ENCODE results near the gene CYP27B1.
A peak's percentile ranks its signal among the peaks of the same experiment; 100 is the strongest.

Gene CYP27B1, protein sequence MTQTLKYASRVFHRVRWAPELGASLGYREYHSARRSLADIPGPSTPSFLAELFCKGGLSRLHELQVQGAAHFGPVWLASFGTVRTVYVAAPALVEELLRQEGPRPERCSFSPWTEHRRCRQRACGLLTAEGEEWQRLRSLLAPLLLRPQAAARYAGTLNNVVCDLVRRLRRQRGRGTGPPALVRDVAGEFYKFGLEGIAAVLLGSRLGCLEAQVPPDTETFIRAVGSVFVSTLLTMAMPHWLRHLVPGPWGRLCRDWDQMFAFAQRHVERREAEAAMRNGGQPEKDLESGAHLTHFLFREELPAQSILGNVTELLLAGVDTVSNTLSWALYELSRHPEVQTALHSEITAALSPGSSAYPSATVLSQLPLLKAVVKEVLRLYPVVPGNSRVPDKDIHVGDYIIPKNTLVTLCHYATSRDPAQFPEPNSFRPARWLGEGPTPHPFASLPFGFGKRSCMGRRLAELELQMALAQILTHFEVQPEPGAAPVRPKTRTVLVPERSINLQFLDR

DNA sequence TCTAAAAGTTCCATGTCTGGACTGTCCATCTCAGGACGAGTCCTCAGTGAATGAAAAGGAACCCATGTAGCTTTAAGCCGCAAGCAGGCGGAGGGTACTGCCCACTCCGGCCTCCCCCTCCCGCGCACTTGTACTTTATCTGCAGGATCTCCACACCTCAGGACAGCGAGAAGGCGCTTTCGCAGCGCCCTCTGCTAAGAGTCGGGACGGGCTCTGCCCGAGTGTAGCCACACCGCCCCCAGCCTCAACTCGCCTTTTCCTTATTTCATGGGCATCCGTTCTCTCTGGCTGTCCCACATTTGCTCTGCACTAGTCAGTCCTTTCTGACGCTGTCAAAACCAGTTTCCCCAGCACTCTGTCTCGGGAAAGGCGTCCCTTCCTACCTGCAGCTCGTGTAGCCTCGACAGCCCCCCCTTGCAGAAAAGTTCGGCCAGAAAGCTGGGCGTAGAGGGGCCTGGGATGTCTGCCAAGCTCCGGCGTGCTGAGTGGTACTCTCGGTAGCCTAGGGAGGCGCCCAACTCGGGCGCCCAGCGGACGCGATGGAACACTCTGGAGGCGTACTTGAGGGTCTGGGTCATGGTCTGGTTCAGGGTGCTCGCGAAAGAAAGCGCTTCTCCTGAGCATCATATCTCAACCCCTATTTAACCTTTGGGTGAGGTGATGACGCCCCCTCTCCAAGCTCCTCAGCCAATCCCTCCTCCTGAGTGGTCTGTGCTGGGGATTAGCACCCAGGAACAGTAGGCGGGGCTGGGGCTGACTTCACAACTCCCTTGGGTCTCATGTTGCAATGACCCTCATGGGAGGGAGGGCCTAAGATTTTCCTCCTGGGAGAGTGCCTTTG lies at the start of gene CYP27B1:
TSS of gene CYP27B1 (minus strand) at position 615 of the 841 bp plus-strand sequence. CDS start at position 578, 37 bp downstream.
- peak; percentile 13 for DNase-seq

DNA sequence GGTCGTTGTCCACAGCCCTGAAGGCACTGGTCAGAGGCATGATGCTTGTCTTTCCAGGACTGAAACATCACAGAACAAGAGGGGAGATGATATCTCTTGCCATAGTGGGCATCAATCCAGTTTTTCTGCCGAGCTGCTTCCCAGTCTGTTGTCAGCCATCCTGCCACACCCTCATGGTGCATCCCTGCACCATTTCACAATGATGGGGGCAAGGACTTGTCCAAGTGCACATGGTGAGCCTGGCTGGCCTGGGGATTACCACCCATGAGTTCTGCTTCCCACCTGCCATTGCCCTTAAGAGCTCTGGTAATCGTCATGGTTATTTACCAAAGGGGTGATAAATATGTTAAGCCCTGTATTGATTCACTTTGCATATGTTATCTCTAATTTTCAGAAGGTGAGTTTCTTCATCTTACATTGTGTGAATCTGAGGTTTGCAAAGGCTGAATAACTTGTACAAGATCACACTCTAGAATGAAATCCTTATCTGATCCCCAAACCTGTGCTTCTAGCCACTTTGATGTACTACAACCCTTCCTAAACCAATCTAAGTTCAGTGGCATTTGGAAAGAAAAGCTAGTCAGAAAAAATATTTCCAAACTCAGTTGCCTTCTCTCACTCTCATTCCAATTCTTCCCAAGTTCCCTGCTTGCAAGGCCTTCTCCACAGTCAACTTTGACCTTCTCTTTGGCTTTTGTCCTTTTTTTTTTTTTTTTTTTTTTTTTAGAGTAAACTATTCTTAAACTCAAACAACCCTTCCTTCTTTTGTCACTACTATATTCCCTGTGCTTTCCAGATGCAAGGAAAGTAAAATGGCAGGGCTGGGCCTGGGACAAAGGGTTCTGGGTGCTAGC lies 49.4 kb upstream of the CYP27B1 start:
- no peak for DNase-seq

GRCh38 chr12:57815177-57816000 lies 48.5 kb upstream of the CYP27B1 start:
- DNase-seq, result no peak

DNA sequence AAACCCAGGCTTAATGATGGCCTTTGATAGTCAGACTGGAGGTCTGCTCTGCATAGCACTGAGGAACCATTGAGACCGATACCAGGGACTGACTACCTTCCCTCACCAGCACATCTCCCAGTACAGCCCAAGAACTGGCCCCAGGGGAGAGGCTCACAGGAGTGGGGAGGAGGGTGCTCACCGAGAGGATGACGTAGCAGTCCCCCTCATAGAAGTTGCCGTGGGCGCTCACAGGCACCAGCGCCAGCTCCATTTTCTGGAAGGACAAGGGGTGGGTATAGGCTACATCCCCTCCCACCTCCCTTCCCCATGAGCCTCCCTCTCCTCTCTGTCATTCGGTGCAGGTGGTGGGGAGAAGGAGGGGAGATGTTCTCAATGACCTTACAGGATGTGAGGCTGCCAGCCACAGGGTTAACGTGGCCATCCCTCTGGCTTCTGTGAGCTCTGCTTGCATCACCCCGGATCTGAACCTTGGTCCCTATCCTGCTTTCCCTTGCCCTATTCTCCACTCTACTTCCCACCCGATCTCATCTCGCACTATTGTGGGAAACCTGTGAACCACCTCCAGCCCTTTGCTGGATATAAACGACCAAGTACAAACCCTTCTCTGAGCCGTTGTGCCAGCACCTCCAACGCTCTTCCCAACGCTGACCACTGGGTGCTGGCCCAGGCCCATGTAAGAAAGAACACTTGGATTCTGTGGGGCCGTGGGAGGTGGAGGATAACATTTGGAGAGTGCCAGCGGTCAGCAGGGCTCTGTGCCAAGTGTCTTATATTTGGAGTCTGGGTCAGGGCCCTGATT lies 47.3 kb upstream of the CYP27B1 start:
- no peak for DNase-seq

DNA sequence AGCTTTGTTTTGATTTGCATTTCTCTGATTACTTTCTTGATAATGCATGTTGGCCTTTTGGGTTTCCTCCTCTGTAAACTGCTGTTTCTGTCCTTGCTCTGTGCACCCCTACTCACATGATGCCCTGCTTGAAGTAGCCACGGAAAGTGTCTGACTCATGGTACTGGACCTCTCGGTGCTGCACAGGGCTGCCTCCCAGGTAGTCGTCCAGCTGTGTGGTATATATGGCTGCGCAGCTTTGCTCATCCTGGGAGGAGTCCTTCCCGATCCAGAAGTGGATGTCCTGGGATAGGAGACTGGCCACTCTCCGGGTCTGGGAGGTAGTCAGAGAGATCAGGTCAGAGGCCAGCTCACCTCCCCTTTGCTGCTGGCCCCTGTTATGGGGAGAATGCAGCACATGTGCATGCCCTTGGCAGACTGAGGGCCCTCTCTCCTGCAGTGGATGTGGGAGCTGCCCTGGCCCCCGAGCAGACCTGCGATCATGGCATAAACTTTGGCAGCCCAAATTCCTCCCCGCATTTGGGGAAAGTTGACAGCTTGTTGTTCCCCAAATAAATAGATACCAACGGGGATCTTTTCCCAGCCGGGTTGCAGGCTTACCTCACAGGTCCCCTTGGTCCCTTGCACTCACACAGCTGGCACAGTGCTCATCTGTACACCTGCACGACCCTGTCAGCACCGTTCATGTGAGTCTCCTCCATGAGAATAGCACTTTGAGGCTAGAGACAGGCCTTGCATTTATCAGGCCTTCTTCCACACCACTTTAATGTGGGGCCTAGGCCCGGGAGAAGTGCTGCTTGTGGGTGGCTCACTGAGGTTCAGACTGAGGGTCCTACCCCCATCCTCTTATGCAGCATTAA lies 46.5 kb upstream of the CYP27B1 start:
- DNase-seq, result no peak

DNA sequence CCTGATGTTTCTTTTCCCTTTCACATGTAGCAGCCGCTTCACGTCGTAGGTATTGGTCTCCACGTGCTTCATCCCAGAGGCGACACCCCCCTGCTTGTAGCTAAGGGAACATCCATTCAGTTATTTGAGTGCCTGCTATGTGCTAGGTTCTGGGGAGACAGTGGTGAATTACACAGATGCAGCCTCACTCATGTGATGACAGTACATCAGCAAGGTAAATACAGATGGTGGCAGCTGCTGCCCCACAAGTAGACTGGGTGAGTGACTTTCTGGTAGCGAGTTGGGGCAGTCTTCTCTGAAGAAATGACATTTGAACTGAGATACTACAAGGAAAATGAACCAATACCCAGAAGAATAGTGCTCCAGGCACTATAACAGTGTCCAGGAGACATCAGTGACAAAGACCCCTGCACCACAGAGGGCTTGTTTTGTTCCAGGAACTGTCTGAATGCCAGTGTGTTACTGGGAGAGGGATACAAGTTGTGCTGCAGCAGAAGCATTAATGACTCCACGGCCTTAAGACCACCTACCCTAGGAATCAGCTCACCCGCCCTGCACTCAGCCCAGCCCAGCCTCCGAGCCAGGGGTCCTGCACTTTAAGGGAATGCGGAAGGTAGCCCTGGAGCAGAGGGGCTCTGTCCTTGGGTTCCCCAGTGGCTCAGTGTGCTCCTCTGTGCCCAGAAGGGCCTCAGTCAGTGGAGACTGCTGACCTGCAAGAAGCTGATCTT lies 44.3 kb upstream of the CYP27B1 start:
- no peak for DNase-seq

GRCh38 chr12:57810450-57810849 lies 43.6 kb upstream of the CYP27B1 start:
- no peak for DNase-seq

DNA sequence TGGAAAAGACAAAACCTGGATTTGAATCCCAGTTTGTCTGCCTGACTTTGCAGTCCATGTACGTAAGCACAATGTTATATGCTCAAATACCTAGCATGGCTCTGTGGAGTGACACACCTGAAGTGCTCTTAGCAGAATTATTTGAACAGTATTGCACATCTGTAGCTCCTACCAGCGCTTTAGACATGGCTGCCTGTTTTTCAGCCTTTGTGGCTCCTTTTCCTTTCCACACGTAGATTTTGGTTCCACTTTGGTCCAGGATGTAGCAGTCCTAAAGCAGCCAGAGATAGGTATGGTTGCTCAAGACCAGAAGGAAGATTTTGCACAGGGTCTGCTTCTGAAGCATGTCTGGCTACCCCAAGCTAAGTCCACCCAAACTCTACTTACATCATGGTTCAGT lies 42.5 kb upstream of the CYP27B1 start:
- DNase-seq, result no peak

- no peak for DNase-seq
These were observed 41.5 kb upstream of the CYP27B1 start for GRCh38 chr12:57808351-57808750.

DNA sequence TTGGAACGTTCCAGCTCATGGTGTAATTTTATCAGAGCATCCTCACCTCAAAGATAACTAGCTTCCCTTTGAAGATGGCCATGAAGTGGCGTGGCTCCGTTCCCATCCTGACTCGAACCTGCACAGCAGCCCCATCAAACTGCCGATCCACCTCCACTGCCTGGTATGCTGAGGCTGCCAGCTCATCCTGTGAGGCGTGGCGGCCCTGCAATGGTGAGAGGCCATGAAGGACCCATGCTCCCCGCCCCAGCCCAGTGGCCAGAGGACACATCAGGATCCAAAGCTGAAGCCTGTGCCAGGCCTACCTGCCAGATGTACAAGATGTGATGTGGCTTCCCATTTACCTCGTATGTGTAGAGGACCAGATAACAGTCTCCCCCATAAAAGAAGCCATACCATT lies 40.4 kb upstream of the CYP27B1 start:
- DNase-seq, result no peak

GRCh38 chr12:57806677-57807076 lies 39.8 kb upstream of the CYP27B1 start:
- DNase-seq, result no peak

- no peak for DNase-seq
These were observed 36.5 kb upstream of the CYP27B1 start for GRCh38 chr12:57803319-57803893.

DNA sequence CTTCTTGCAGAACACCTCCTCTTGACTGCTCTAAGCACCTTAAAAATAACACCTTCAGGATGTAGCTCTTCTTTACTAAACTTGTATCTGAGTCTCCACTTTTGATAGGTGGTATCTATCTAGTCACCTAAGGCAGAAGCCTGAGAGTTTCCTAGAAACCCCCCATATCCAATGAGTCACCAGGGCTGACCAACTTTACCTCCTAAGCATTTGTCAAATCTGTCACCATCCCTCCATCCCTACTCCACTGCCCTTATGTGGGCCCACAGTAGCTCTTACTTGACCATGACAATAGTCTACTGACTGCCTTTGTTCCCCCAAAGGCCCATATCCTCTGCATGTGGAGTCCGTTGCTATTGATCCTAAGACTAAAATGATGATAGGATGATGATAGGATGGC lies 35.7 kb upstream of the CYP27B1 start:
- no peak for DNase-seq

DNA sequence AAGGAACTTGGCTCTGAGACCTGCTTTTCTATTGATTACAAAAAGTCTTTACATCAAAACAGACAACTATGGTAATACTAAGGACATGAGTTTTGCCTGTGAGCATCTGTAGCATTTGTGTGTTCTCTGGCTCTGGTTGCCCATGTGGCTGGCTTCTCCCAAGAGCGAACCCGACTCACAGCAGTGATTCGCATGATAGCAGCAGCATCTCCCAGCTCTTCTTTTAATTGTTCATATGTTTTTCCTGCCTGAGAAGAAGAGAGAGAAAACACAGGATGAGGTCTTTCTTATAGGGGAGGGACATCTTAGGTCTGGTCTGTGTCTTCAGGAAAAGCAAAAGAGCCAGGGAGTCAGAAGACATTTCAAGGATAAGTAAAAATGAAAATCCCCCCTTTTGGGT lies 34.1 kb upstream of the CYP27B1 start:
- no peak for DNase-seq

DNA sequence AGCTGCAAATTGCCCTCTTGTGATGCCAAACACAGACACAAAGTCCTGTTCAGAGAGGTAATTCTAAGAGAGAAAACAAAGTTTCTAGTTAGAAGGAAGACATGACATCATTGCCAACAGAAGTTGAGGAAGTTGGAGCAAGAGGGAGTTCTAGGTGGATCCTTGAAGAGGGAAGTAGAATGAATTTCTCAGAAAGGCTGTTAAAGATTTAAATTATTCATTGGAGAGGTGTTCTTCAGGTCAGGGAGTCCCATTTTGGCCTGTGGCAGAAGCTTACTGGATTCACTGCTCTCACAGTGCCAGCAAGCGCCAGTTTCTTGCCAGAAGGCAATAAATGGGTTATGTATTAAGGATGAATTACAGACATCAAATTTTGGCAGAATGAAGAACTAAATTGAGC lies 31.1 kb upstream of the CYP27B1 start:
- DNase-seq, result no peak

DNA sequence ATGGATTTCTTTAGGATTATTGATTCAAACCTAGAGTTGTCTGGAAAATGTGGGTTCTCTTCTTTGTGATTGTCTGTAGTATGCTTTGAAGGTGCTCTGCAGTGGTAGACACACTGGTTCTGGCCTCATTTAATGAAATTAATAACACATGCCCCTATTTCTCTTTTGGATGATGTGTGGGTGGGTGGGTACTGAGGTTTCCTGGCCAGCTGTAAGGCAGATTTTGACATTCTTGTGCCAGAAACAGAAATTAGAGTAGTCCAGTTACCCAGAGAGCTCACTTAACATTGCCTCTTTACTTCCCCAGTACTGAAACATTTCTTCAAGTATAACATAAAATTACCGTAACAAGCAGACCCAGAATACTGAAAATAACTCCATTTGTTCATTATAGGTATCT lies 30.1 kb upstream of the CYP27B1 start:
- no peak for DNase-seq

DNA sequence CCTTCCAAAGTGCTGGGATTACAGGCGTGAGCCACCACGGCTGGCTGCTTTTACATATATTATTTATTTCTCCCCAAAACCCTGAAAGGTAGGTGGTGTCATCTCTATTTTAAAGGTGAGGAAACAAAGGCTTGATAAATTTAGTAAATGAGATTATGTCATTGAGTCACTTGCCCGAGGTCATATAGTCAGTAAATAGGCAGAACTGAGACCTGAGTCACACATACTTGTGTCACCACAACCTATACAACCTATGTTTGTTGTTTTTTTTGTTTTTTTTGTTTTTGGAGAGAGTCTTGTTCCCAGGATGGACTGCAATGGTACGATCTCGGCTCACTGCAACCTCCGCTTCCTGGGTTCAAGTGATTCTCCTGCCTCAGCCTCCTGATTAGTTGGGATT lies 28.5 kb upstream of the CYP27B1 start:
- DNase-seq, result no peak

DNA sequence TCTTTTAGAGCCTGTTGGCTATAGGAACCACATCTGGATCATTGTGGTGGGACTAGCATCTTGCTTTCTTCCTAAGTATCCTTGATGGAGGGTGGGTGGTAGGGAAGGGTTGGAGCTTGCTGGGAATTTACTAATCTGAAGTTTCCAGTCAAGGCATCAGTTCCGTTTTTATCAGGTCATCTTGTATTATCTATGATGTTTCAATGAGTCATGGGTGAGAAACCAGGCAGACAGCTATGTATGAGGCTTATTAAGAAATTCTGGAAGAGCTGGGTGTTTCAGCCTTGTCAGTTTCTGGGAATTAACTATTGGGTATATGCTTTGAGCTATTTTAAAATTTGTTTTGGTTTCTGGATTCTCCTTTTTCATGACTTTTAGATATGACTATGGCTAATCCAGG lies 27.0 kb upstream of the CYP27B1 start:
- no peak for DNase-seq

DNA sequence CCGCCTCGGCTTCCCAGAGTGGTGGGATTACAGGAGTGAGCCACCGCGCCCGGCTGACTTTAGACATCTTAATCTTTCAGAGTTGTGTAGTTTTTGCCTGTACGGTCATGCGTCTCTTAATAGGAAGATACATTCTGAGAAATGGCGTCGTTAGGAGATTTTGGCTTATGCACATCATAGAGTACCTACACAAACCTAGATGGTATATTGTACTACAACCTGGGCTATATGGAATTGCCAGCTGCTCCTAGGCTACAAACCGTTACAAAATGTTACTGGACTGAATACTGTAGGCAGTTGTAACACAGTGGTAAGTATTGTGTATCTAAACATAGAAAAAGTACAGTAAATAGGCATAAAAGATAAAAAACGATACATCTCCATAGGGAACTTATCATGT lies 17.0 kb upstream of the CYP27B1 start:
- DNase-seq, result no peak
